ENCODE measurements around the gene TARBP1.

DNA sequence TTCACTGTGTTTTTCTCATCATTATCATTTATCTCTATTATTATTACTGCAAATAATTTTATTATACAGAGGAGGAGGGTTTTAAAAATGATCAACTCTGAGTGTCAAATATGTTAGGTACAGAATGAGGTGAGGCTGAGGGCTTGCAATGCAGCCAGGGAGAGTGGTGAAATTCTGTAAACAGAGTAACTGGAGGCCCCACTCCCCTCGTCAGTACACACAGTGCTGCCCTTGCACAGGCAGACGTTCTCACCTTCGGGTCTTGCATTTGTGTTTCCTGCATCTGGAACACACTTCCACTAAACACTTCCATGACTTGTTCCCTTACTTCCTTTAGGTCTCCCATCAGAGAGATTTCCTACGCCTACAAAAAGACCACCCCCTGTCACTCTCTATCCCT is 130.0 kb downstream of the TARBP1 start:
- TF ChIP-seq EZH2 (IDR thresholded peaks at IDR 0.05; ENCODE audit: borderline replicate concordance, low read depth, low read length, severe bottlenecking) = no peak
- TF ChIP-seq CTCF (IDR thresholded peaks at IDR 0.05; ENCODE audit: borderline replicate concordance, extremely low read depth, low read length, poor library complexity, severe bottlenecking) = no peak
